PC-9 (cell line): ENCODE measurements around the gene NRM. TPM values are rescaled to one million over a fixed set of nuclear protein-coding genes. Genes with fewer than 3 reads are reported as not detected.

Experiments used
- BruUV-seq: library from RNA; stranded (reverse); fragments of 400-500 nt; replicated peaks from 2 replicates; lab custom pipeline; 2021; lab: Mats Ljungman, UMichigan
- CTCF ChIA-PET: fragments of 300-600 bp; sonication (Branson Sonifier 250); formaldehyde crosslinking; loops from one replicate; lab custom pipeline; 2022; ENCODE audit warnings: antibody characterized with exemption; lab: Charles Lee
- POLR2A ChIA-PET: fragments of 300-600 bp; sonication (Branson Sonifier 250); formaldehyde crosslinking; loops from one replicate; lab custom pipeline; 2022; ENCODE audit warnings: antibody characterized with exemption; ENCODE audit not compliant: unreplicated experiment; lab: Charles Lee
- DNase-seq, 2 experiments: peaks; one replicate each; pipeline versions ENCODE4 v3.0.0 to v3.0.0-alpha.2; 2015 to 2022; ENCODE audit warnings: mixed read lengths in 1 of 2
- H2AFZ ChIP-seq: fragments of 200-600 bp; sonication (generic); 2 replicates; pipeline ENCODE4 v1.8.1; 2017; ENCODE audit warnings: antibody characterized with exemption
- H3F3A ChIP-seq: fragments of 200-600 bp; sonication (generic); 2 replicates; pipeline ENCODE4 v1.8.1; 2017; ENCODE audit warnings: antibody characterized with exemption, mild to moderate bottlenecking, low read depth; ENCODE audit not compliant: insufficient read depth
- H3K27ac ChIP-seq: fragments of 200-600 bp; sonication (generic); 2 replicates; pipeline ENCODE4 v1.6.1; 2016; ENCODE audit warnings: mixed run types
- H3K27me3 ChIP-seq: fragments of 200-600 bp; sonication (generic); 2 replicates; pipeline ENCODE4 v1.6.1; 2016; ENCODE audit warnings: low read depth, mixed run types; ENCODE audit not compliant: insufficient read depth
- H3K36me3 ChIP-seq: fragments of 200-600 bp; sonication (generic); 2 replicates; pipeline ENCODE4 v1.6.1; 2016; ENCODE audit warnings: low read depth, mixed run types
- H3K4me1 ChIP-seq: fragments of 200-600 bp; sonication (generic); replicated peaks from 2 replicates; pipeline ENCODE4 v1.6.1; 2016; ENCODE audit warnings: mixed run types; ENCODE audit not compliant: insufficient read depth
- H3K4me2 ChIP-seq: fragments of 200-600 bp; sonication (generic); 2 replicates; pipeline ENCODE4 v1.6.1; 2017; ENCODE audit warnings: mixed run types
- H3K4me3 ChIP-seq: fragments of 200-600 bp; sonication (generic); 2 replicates; pipeline ENCODE4 v1.6.1; 2016; ENCODE audit warnings: mixed run types
- H3K79me2 ChIP-seq: fragments of 200-600 bp; sonication (generic); 2 replicates; pipeline ENCODE4 v1.6.1; 2017; ENCODE audit warnings: low read depth, mixed run types
- H3K9me2 ChIP-seq: fragments of 200-600 bp; sonication (generic); 2 replicates; pipeline ENCODE4 v1.8.1; 2017; ENCODE audit warnings: mild to moderate bottlenecking; ENCODE audit not compliant: insufficient read depth
- H3K9me3 ChIP-seq: fragments of 200-600 bp; sonication (generic); 2 replicates; pipeline ENCODE4 v1.8.1; 2016; ENCODE audit warnings: low read depth; ENCODE audit not compliant: insufficient read depth
- H4K20me1 ChIP-seq: fragments of 200-600 bp; sonication (generic); 2 replicates; pipeline ENCODE4 v1.8.1; 2017; ENCODE audit not compliant: insufficient read depth
- CTCF ChIP-seq: fragments of 200-600 bp; sonication (generic); conservative IDR thresholded peaks from 2 replicates; pipeline ENCODE4 v1.6.1; 2017; ENCODE audit warnings: mixed run types, antibody characterized with exemption, mild to moderate bottlenecking, moderate library complexity
- EZH2 ChIP-seq: fragments of 200-600 bp; sonication (generic); IDR thresholded peaks from 2 replicates; pipeline ENCODE4 v1.8.0; 2017; ENCODE audit warnings: antibody characterized with exemption, low read depth
- intact Hi-C: fragments of 100-400 bp; cut with micrococcal nuclease; formaldehyde crosslinking; loops from one replicate; pipeline ENCODE4 v1.10.0; 2022; ENCODE audit not compliant: unreplicated experiment
- total RNA-seq: library from RNA; stranded (reverse); gene quantifications from 2 replicates; pipeline ENCODE4 v1.2.3, GENCODE V29; 2021

Gene NRM
- total RNA-seq, 1 experiment from 2014 or later: 38.3 TPM

GRCh38 chr6:30687659-30688431 is 2.9 kb downstream of the NRM start:
- Histone ChIP-seq H3K4me1 (peaks cover 51% of the 10 kb centered on the region), H3K4me3 (peak overlapping the region; percentile 98), H3K9me3 (no peaks in the 10 kb centered on the region), H3K36me3 (no peaks in the 10 kb centered on the region), H3K27ac (peak overlapping the region; percentile 72), H3K4me2 (peak overlapping the region; percentile 93), H2AFZ (peak overlapping the region; percentile 92), H4K20me1 (no peaks in the 10 kb centered on the region), H3F3A (peaks cover 32% of the 10 kb centered on the region), H3K79me2 (peaks cover 47% of the 10 kb centered on the region), H3K27me3 (no peaks in the 10 kb centered on the region), H3K9me2 (no peaks in the 10 kb centered on the region)
- ChIA-PET POLR2A (interaction anchor here (0.6 to 1.2 kb wide), 3 partner anchors 10 to 73 kb away, joined by 5 to 7 read pairs (median 6); no protein-coding TSS in a partner anchor), CTCF (interaction anchor here (0.6 kb wide), 1 partner anchor 65 kb away, joined by 4 read pairs; no protein-coding TSS in a partner anchor)
- DNase-seq: peak in 1 of 2 experiments; percentile 38
- BruUV-seq: TSS peak; percentile 51
- intact Hi-C loops: loop anchor here (1.0 to 2.0 kb wide), 4 partner anchors 29 to 226 kb away; partner anchors contain the start of genes MDC1, MRPS18B, PPP1R10 and VARS2
- no peak for TF ChIP-seq EZH2
- TF ChIP-seq CTCF: no peak

- H3K27ac ChIP-seq: peak overlapping the region; percentile 72
- peak; percentile 80 to 98 for DNase-seq
- CTCF ChIA-PET: interaction anchor here (0.6 kb wide), 1 partner anchor 66 kb away, joined by 4 read pairs; no protein-coding TSS in a partner anchor
- peak overlapping the region; percentile 98 for H3K4me3 ChIP-seq
- TF ChIP-seq EZH2 (no peak), CTCF (no peak)
- H3K9me3 ChIP-seq: no peaks in the 10 kb centered on the region
- H3K79me2 ChIP-seq: peaks cover 47% of the 10 kb centered on the region
- peak overlapping the region; percentile 92 for H2AFZ ChIP-seq
- H3F3A ChIP-seq: peaks cover 39% of the 10 kb centered on the region
- H4K20me1 ChIP-seq: no peaks in the 10 kb centered on the region
- H3K4me2 ChIP-seq: peak overlapping the region; percentile 93
- no peaks in the 10 kb centered on the region for H3K9me2 ChIP-seq
- intact Hi-C loops: loop anchor here (1.0 to 2.0 kb wide), 4 partner anchors 30 to 227 kb away; partner anchors contain the start of genes MDC1, MRPS18B, PPP1R10 and VARS2
- peaks cover 59% of the 10 kb centered on the region for H3K4me1 ChIP-seq
- POLR2A ChIA-PET: interaction anchor here (0.6 to 1.2 kb wide), 3 partner anchors 10 to 72 kb away, joined by 5 to 7 read pairs (median 6); no protein-coding TSS in a partner anchor
- H3K36me3 ChIP-seq: no peaks in the 10 kb centered on the region
- no peaks in the 10 kb centered on the region for H3K27me3 ChIP-seq
- no TSS peak for BruUV-seq
Measured at GRCh38 chr6:30686908-30687658, 3.7 kb downstream of the NRM start.
